Right lobe of liver (tissue), 4 donors: Measurements from ENCODE around the gene BUD31.

ENCODE experiments used
- POLR2A ChIP-seq: fragments of 450-650 bp; IDR thresholded peaks from one replicate; pipeline ENCODE4 v1.6.1; 2017; ENCODE audit warnings: antibody characterized with exemption, mild to moderate bottlenecking
- TF ChIP-seq, protein P1 (sequence below), 4 donors: fragments of 200-600 bp in 3 of 4; fragments of 450-650 bp in 1 of 4; IDR thresholded peaks; one replicate each; pipeline versions ENCODE4 v1.5.1 to v1.8.0; 2016 to 2022; ENCODE audit warnings: antibody characterized with exemption in 4 of 4, mild to moderate bottlenecking in 2 of 4
- donor health status: DM: no; HTN: no; CAD: no.
- donor health status: DM: no; HTN: no; CAD: no.
- donor health status: DM: no; HTN: yes; CAD: no.

GRCh38 chr7:99446096-99446495 lies 37.3 kb downstream of the BUD31 start:
- TF ChIP-seq, protein P1, sequence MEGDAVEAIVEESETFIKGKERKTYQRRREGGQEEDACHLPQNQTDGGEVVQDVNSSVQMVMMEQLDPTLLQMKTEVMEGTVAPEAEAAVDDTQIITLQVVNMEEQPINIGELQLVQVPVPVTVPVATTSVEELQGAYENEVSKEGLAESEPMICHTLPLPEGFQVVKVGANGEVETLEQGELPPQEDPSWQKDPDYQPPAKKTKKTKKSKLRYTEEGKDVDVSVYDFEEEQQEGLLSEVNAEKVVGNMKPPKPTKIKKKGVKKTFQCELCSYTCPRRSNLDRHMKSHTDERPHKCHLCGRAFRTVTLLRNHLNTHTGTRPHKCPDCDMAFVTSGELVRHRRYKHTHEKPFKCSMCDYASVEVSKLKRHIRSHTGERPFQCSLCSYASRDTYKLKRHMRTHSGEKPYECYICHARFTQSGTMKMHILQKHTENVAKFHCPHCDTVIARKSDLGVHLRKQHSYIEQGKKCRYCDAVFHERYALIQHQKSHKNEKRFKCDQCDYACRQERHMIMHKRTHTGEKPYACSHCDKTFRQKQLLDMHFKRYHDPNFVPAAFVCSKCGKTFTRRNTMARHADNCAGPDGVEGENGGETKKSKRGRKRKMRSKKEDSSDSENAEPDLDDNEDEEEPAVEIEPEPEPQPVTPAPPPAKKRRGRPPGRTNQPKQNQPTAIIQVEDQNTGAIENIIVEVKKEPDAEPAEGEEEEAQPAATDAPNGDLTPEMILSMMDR (IDR thresholded peaks at IDR 0.05), result no peak
- no peak for TF ChIP-seq POLR2A
